Measurements from ENCODE around the gene YIPF5.

Gene YIPF5

DNA sequence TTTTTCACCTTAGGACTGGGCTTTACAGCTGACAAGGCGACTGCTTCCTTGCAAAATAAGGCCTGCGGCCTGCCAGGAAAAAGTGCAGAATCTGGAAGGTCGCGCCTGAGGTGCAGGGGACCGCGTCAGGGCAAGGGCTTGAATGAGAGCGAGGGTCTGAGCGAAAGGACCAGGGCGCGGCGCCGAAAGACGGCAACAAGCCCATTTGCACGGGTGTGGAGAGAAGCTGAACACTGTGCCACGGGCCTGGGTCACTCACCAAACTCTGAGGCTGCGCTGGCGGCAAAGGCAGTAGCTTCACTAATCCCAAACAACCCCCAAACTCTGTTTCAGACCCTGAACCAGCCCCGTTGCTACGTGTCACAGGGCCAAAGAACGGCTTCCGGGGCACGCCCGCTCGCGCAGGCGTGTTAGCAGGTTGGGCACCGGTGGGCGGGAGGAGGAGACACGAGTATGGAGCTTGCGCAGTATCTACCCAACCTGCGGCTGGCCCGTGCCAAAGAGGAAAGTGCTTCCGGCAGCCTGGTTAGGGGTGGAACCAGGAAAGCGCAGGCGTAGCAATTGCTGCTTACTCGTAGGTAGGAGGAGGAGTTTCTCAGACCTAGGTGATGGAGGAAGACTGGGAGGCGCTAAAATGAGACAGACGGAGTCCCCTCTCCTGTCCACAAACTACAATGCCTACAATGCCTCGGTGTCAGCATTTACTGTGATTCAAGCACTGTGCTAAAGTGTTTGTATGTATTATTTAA, at the start of gene YIPF5, which contains the start of gene KCTD16:
Gene YIPF5, minus strand, starts transcription at position 384 of the 749 bp plus-strand sequence. CDS start 704 bp downstream, outside the sequence.
Gene KCTD16, plus strand, starts transcription at position 598 of the 749 bp plus-strand sequence.
- in situ Hi-C loops (cut with MboI; ENCODE audit: low sequenced_read_pairs): no loop called here

- in situ Hi-C loops (cut with MboI; ENCODE audit: low sequenced_read_pairs): no loop called here
Measured at GRCh38 chr5:144219869-144220268, 49.4 kb upstream of the YIPF5 start.

DNA sequence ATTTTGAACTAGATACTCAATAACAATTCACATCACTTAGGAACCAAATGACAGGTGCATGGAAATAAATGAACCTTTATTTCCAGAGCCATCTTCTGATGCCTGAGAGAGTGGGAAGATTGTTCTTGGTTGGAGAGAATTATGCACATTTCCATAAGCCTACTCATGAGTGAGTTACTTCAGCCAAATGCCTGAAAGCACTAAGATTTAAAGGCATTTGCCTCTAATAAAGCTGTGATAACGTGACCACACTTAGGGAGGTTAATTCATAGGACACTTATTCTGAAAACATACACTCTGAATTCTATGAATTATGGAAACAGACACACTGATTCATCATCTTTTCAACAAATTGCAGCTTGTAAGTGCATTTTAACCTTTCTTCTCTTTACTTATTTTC, 40.2 kb upstream of the YIPF5 start:
- in situ Hi-C loops (cut with MboI; ENCODE audit: low sequenced_read_pairs): no loop called here

- in situ Hi-C loops (cut with MboI; ENCODE audit: low sequenced_read_pairs): no loop called here
Measured at GRCh38 chr5:144209361-144209760, 38.9 kb upstream of the YIPF5 start.

GRCh38 chr5:144207875-144208444, 37.5 kb upstream of the YIPF5 start:
- in situ Hi-C loops (cut with MboI; ENCODE audit: low sequenced_read_pairs): no loop called here

DNA sequence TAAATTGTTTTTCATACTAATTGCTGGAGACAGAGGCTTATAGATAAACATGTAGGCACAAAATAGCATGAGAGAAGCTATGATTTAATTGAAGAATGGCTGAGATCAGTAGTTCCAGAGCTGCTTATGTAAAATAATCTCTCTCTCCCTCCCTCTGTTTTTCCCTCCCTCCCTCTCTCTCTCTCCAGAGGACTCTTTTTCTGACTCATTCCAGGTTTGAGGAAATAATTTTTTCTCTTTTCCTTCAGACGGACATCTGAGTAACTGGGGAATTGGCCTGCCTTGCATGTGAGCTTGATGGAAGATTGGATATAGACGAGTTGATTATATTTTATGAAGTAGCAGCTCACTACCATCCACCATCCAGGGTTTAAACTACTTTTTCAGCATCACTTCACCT, 35.7 kb upstream of the YIPF5 start:
- in situ Hi-C loops (cut with MboI; ENCODE audit: low sequenced_read_pairs): no loop called here

- in situ Hi-C loops (cut with MboI; ENCODE audit: low sequenced_read_pairs): no loop called here
Measured at GRCh38 chr5:144205141-144205551, 34.7 kb upstream of the YIPF5 start.

GRCh38 chr5:144203750-144204596, 33.5 kb upstream of the YIPF5 start:
- in situ Hi-C loops (cut with MboI; ENCODE audit: low sequenced_read_pairs): no loop called here

DNA sequence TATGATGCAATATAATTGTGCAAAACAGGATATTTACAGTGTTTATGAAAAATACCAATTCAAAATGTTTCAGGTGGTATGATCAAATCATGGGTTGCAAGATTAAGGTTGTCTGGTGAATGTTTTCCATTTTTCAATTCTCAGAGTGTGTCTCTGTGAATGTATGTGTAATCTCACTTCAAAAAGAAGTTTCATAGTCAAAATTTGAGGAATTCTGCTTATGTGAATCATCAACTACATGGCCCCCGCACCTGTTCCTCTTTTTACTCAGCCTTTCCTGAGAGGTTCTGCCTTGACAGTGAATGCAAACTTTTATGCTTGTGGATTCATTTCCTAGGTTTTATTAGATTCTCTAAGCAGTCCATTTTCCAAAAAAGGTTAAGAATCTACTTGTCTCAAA, 32.3 kb upstream of the YIPF5 start:
- in situ Hi-C loops (cut with MboI; ENCODE audit: low sequenced_read_pairs): no loop called here

DNA sequence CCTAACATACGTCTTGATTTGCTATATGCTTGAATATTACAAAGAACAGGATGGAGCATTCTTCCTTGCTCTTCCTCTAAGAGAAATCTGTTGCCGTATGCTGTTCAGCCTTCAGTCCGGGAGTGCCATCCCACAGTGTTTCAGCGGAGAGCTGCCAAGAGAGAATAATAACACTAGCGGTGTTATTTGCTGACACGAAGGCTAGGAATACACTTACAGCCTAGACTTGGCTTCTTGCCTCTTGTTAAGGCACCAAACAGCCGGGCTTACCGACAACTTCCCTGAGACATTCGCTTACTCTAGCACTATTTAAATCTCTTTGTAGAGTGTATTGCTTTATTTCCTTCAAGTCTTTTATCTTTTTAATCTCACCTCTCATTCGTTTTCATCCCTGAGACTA, 31.6 kb upstream of the YIPF5 start:
- in situ Hi-C loops (cut with MboI; ENCODE audit: low sequenced_read_pairs): no loop called here

DNA sequence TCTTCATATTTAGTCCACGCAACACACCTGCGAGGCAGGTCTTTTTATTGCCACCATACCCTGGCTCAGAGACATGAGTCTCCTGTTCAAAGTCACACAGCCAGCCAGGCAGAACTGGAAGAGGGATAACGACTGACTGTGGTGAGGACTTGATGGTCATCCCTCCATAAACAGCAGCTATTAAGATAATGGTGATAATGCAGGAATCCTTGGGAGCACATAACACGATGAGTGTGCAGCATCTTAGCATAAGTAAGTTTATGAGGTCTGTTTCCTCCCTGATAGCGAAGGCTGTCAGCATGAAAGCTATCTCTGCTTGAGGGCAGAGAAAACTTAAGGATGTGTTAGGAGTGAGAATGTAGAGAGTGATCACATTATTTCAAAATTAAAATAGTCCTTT, 31.1 kb upstream of the YIPF5 start:
- in situ Hi-C loops (cut with MboI; ENCODE audit: low sequenced_read_pairs): no loop called here

GRCh38 chr5:144198386-144198785, 27.9 kb upstream of the YIPF5 start:
- in situ Hi-C loops (cut with MboI; ENCODE audit: low sequenced_read_pairs): no loop called here

GRCh38 chr5:144196612-144197011, 26.2 kb upstream of the YIPF5 start:
- in situ Hi-C loops (cut with MboI; ENCODE audit: low sequenced_read_pairs): no loop called here

- in situ Hi-C loops (cut with MboI; ENCODE audit: low sequenced_read_pairs): no loop called here
Measured at GRCh38 chr5:144195448-144195847, 25.0 kb upstream of the YIPF5 start.

- in situ Hi-C loops (cut with MboI; ENCODE audit: low sequenced_read_pairs): no loop called here
Measured at GRCh38 chr5:144194144-144194543, 23.7 kb upstream of the YIPF5 start.

GRCh38 chr5:144192661-144193060, 22.2 kb upstream of the YIPF5 start:
- in situ Hi-C loops (cut with MboI; ENCODE audit: low sequenced_read_pairs): no loop called here

DNA sequence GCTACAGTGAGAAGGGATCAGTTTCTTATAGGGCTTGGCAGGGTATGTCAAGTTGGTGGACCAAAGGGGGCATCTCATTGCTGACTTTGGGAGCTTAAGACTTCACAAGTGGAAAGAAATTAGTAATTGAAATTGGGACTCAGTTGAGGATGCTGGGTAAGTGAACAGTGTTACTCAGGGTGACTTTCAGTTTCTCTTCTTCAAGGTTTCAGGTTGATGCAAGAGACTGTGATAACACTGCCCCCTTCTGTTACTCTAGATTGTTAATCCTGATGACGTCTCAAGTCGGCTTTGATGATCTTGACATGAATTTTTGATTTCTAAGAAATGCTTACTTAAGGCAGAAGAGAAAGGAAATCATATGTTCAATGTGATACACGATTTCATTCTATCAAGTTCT, 21.5 kb upstream of the YIPF5 start:
- in situ Hi-C loops (cut with MboI; ENCODE audit: low sequenced_read_pairs): no loop called here

GRCh38 chr5:144191531-144191930, 21.1 kb upstream of the YIPF5 start:
- in situ Hi-C loops (cut with MboI; ENCODE audit: low sequenced_read_pairs): no loop called here

DNA sequence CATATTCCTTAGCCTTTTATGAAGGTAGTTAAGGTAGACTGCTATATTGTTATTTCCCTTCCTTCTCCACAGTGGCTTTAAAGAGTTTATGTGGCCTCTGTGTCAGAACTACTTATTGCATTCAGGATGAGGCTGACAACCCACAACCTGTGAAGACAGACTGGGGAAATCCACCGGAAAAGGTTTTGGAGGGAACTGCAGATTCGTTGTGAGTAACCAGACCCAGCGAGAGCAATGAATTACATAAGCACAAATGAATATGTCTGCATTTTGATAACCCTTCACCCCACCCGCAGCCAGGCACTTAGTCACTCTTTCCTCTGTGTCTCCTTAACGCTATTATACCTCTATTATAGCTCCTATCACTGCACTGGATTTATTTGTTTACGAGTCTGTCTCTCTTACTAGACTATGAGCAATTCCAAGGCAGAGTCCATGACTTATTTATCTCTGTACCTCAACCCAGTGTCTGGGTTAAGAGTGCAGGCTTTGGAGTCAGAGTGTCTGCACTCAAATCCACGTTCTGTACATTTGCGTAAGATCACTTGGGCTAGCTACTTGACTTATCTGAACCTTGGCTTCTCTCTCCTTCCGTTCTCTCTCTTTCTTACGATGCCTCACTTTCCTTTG, 19.5 kb upstream of the YIPF5 start:
- in situ Hi-C loops (cut with MboI; ENCODE audit: low sequenced_read_pairs): no loop called here

DNA sequence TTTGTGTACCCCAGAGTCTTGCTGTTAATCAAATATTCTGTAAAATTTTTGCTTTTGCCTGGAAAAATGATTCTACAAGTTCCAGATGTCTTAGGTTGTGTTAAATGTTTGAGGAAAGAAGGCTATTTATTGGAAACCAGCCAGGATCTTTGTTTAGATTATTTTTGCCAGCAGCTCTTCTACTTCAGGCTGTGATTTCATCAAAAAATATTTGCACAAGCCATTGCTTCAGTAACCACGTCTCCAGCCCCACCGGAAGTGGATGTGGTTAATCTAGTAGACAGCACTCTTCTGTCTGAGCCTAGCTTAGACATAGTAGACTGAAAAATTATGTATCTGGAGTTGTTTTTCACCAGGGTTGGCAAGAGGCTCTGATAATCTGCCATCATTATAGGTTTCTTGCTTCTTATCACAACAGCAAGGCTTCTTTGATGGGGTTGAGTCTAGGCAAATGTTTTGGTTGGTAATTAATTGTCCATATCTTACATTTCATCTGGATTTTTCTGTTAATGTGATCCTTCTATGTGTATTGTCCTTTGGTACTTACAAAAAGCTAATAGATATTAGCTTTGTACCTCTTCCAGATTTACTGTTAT, 17.3 kb upstream of the YIPF5 start:
- in situ Hi-C loops (cut with MboI; ENCODE audit: low sequenced_read_pairs): no loop called here

All from HL-60/S4 treated with phorbol 12-myristate 13-acetate at 8.2 ng/mL for 4 days and 3 days (cell line).